ENCODE measurements around the gene ANKRD63. TPM values are rescaled to one million over a fixed set of nuclear protein-coding genes. Genes with fewer than 3 reads are reported as not detected.

Gene ANKRD63
- total RNA-seq, 2 donors from 2014 or later, result not detected

- peaks cover 0 to 5% of the 10 kb centered on the region in 2 donors for H3K4me1 ChIP-seq (ENCODE audit: control insufficient read depth in 1 of 2, low read depth in 2 of 2)
- TF ChIP-seq CTCF (IDR thresholded peaks at IDR 0.05), result no peak
- no peak overlapping the region for H3K4me3 ChIP-seq
- ATAC-seq (ENCODE audit: insufficient number of reproducible peaks, low FRiP score, low read depth) (no peak), DNase-seq (ENCODE audit: low spot score) (no peak)
- no peak overlapping the region for H3K27ac ChIP-seq
- no peaks in the 10 kb centered on the region for H3K27me3 ChIP-seq (replicated peaks; ENCODE audit: insufficient read depth)
- no peaks in the 10 kb centered on the region for H3K9me3 ChIP-seq
- H3K36me3 ChIP-seq, result no peaks in the 10 kb centered on the region
These were observed 37.8 kb downstream of the ANKRD63 start for GRCh38 chr15:40244961-40245523.

- Histone ChIP-seq H3K27me3 (replicated peaks; ENCODE audit: insufficient read depth) (no peaks in the 10 kb centered on the region), H3K36me3 (no peaks in the 10 kb centered on the region), H3K9me3 (no peaks in the 10 kb centered on the region), H3K4me1 (ENCODE audit: control insufficient read depth in 1 of 2, low read depth in 2 of 2) (peaks cover 10% of the 10 kb centered on the region in 2 donors), H3K4me3 (no peak overlapping the region), H3K27ac (no peak overlapping the region)
- no peak for ATAC-seq (ENCODE audit: insufficient number of reproducible peaks, low FRiP score, low read depth)
- DNase-seq (ENCODE audit: low spot score), result no peak
- no peak for TF ChIP-seq CTCF (IDR thresholded peaks at IDR 0.05)
These were observed 39.6 kb downstream of the ANKRD63 start for GRCh38 chr15:40243126-40243810.

- H3K27ac ChIP-seq, result no peak overlapping the region
- H3K9me3 ChIP-seq, result no peaks in the 10 kb centered on the region
- H3K27me3 ChIP-seq (replicated peaks; ENCODE audit: insufficient read depth), result no peaks in the 10 kb centered on the region
- H3K4me1 ChIP-seq (ENCODE audit: control insufficient read depth in 1 of 2, low read depth in 2 of 2), result peaks cover 10% of the 10 kb centered on the region in 2 donors
- no peaks in the 10 kb centered on the region for H3K36me3 ChIP-seq
- DNase-seq (ENCODE audit: low spot score) (no peak), ATAC-seq (ENCODE audit: insufficient number of reproducible peaks, low FRiP score, low read depth) (no peak)
- TF ChIP-seq CTCF (IDR thresholded peaks at IDR 0.05), result no peak
- H3K4me3 ChIP-seq, result no peak overlapping the region
These were observed 40.3 kb downstream of the ANKRD63 start for GRCh38 chr15:40242601-40243000.

- Histone ChIP-seq H3K4me3 (no peak overlapping the region), H3K4me1 (ENCODE audit: control insufficient read depth in 1 of 2, low read depth in 2 of 2) (peaks cover 10% of the 10 kb centered on the region in 2 donors), H3K36me3 (no peaks in the 10 kb centered on the region), H3K27ac (no peak overlapping the region), H3K27me3 (replicated peaks; ENCODE audit: insufficient read depth) (no peaks in the 10 kb centered on the region), H3K9me3 (no peaks in the 10 kb centered on the region)
- no peak for TF ChIP-seq CTCF (IDR thresholded peaks at IDR 0.05)
- ATAC-seq (ENCODE audit: insufficient number of reproducible peaks, low FRiP score, low read depth), result no peak
- DNase-seq (ENCODE audit: low spot score), result no peak
These were observed 40.7 kb downstream of the ANKRD63 start for GRCh38 chr15:40242213-40242599.

- Histone ChIP-seq H3K27ac (no peak overlapping the region), H3K27me3 (replicated peaks; ENCODE audit: insufficient read depth) (no peaks in the 10 kb centered on the region), H3K36me3 (no peaks in the 10 kb centered on the region), H3K9me3 (no peaks in the 10 kb centered on the region), H3K4me3 (no peak overlapping the region), H3K4me1 (ENCODE audit: control insufficient read depth in 1 of 2, low read depth in 2 of 2) (peaks cover 10% of the 10 kb centered on the region in 2 donors)
- ATAC-seq (ENCODE audit: insufficient number of reproducible peaks, low FRiP score, low read depth) (no peak), DNase-seq (ENCODE audit: low spot score) (no peak)
- no peak for TF ChIP-seq CTCF (IDR thresholded peaks at IDR 0.05)
These were observed 41.3 kb downstream of the ANKRD63 start for GRCh38 chr15:40241269-40242212.

Measured in thoracic aorta (tissue), 2 donors.